Omental fat pad (tissue), 4 donors: ENCODE data around the gene ACSF2. TPM values are rescaled to one million over a fixed set of nuclear protein-coding genes. Genes with fewer than 3 reads are reported as not detected.

Experiments
- ATAC-seq: fragments of 150-250 bp; one replicate; pipeline ENCODE4 v1.9.1; 2016; ENCODE audit warnings: mild to moderate bottlenecking, moderate library complexity; ENCODE audit not compliant: low FRiP score
- DNase-seq: peaks from one replicate; pipeline ENCODE4 v3.0.0-alpha.2; 2019; ENCODE audit warnings: low spot score
- total RNA-seq, 4 donors: library from RNA; depleted of rRNA; stranded (reverse); fragments of >200 nt; gene quantifications; one replicate each; pipeline ENCODE4 v1.1.0, GENCODE V29; 2016
- TF ChIP-seq, protein P1 (sequence below), 3 donors: fragments of 450-650 bp; IDR thresholded peaks; one replicate each; pipeline ENCODE4 v1.5.1; 2016 to 2017; ENCODE audit warnings: antibody characterized with exemption in 3 of 3, mild to moderate bottlenecking in 3 of 3, moderate library complexity in 2 of 3

Gene ACSF2
- total RNA-seq, 4 donors from 2014 or later, result 36.6 to 140 (median 65.3) TPM

DNA sequence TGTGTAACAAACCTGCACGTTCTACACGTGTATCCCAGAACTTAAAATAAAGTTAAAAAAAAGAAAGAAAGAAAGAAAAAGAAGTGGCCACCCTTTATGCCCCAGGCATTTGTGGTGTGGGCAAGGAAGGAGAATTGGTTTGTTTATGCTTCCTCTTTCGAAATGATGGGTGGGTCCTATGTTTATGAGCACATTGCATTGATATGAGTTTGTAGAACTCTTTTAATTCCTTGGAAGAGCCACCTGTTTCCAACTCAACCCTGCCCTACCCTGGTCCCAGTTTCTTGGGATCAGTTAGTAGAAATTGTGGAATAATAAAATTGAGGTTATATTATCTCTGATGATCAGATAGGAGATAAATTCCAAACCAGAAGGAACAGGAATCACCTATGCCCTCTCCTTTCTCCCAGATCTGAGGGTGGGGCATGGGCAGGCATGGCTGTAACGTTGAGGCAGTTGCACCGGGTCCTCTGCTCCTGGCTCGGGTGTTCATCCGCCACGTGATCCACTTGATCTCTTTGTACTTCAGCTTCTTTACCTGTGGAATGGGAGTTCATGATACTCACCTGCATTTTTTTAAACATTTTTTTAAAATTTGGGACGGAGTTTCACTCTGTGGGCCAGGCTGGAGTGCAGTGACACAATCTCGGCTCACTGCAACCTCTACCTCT is 26.7 kb downstream of the ACSF2 start:
- DNase-seq (no peak), ATAC-seq (no peak)
- TF ChIP-seq, protein P1, sequence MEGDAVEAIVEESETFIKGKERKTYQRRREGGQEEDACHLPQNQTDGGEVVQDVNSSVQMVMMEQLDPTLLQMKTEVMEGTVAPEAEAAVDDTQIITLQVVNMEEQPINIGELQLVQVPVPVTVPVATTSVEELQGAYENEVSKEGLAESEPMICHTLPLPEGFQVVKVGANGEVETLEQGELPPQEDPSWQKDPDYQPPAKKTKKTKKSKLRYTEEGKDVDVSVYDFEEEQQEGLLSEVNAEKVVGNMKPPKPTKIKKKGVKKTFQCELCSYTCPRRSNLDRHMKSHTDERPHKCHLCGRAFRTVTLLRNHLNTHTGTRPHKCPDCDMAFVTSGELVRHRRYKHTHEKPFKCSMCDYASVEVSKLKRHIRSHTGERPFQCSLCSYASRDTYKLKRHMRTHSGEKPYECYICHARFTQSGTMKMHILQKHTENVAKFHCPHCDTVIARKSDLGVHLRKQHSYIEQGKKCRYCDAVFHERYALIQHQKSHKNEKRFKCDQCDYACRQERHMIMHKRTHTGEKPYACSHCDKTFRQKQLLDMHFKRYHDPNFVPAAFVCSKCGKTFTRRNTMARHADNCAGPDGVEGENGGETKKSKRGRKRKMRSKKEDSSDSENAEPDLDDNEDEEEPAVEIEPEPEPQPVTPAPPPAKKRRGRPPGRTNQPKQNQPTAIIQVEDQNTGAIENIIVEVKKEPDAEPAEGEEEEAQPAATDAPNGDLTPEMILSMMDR (IDR thresholded peaks at IDR 0.05), result no peak

DNA sequence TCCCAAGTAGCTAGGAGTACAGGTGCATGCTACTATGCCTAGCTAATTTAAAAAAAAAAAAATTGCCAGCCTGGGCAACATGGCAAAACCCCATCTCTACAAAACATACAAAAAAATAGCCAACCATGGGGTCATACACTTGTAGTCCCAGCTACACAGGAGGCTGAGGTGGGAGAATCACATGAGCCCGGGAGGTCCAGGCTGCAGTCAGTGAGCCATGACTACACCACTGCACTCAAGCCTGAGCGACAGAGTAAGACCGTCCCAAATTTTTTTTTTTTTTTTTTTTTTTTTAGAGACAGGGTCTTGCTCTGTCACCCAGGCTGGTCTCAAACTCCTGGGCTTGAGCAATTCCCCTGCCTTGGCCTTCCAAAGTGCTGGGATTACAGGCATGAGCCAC is 27.9 kb downstream of the ACSF2 start:
- DNase-seq (no peak), ATAC-seq (no peak)
- TF ChIP-seq, protein P1 (IDR thresholded peaks at IDR 0.05), result no peak

DNA sequence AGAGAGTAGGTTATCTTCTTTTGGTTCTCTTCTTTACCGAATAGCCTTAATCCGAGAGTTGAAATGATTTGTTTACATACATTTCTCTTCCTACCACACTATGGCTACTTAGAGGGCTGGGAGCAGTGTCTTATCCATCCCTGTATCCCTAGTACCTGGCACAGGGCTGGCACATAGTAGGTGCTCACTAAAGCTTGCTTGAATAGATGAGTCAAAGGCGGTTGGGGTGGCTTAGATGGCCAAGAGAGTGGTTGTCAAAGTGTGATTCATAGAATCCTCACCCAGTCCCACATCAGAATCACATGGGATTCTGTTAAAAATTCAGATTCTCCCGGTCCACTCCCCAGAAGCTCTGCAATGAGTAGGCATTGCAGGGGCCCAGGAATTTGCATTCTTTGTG is 31.6 kb downstream of the ACSF2 start:
- ATAC-seq (no peak), DNase-seq (no peak)
- TF ChIP-seq, protein P1 (IDR thresholded peaks at IDR 0.05), result no peak

DNA sequence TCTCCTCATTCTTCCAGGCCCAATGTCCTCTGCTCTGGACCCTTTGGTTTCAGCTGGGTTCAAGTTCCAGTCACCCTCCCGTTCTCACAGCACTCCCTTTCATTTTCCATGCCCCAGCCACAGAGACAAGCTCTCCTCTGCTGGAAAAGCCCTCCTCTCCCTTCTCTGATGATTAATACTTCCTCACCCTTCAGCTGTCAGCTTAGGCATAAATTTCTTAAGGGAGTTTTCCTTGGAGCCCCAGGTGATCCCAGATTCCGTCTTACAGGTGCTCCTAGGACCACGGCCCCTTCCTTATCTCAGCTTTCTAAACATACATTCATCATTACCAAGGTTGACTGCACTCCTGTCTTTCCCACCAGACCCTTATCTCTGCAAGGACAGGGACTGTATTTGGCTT is 32.3 kb downstream of the ACSF2 start:
- TF ChIP-seq, protein P1 (IDR thresholded peaks at IDR 0.05), result no peak
- ATAC-seq, result no peak

DNA sequence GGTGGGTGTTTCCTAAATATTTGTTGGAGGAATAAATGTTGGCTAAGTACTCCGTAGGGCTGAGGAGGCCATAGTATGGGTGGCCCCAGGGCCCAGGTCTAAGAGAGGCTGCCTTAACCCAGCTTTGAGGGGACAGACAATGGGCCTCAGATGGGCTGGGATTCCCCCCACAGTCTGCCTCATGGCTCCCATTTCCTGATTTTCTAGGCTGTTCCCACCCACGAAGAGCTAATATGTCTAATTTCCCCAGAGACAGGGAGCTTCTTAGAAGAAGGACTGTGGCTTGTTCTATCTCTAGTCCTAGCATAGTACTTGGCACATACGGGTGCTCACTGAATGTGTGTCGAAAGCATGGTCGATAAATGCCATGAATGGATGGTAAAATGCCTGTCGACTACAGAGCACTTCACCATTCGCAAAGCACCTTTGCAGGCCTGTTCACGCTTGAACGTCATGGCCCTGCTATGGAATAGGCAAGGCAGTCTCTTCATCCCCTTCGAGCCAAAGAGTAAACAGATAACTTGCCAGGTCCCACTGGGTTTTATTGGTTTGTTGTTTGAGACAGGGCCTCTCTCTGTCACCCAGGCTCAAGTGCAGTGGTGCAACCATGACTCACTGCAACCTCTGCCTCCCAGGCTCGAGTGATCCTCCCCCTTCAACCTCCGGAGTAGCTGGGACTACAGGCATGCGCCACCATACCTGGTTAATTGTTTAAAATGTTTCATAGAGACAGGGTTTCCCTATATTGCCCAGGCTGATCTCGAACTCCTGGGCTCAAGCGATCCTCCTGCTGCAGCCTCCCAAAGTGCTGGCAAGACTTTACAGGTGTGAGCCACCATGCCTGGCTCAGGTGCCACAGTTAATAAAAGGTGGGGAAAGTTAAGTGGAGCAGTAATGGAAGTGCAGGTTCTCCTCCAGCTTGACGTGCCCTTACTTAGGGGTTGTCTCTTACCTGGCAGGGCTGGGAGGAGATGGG is 33.0 kb downstream of the ACSF2 start:
- ATAC-seq (no peak), DNase-seq (no peak)
- TF ChIP-seq, protein P1 (IDR thresholded peaks at IDR 0.05), result no peak

More for the DNA sequence above, 32.3 kb downstream of the ACSF2 start:
- no peak for DNase-seq

DNA sequence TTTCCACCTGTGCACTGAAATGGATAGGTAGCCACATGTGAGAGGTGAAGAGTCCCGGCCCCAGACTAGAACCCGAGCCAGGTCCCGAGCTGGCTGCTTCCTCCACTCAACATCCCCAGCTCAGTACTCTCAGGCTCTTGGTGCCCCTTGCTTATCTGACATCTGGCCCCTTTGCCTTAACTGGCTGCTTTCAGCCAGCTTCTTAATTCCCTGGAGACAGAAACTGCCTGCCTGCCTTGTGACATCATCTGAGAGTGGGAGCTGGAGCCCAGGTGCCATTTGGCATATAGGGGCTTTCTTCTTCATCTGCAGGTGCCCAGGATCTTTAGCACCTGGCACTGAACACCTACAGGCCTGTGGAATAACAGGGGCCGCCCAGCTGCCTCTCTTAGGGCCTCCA is 33.7 kb downstream of the ACSF2 start:
- DNase-seq (no peak), ATAC-seq (no peak)
- TF ChIP-seq, protein P1 (IDR thresholded peaks at IDR 0.05), result no peak
